SU-DHL-6 (cell line): ENCODE measurements around the gene ANK3.

ENCODE experiments used
- CTCF ChIP-seq: fragments of 200-600 bp; sonication (generic); IDR thresholded peaks from one replicate; pipeline ENCODE4 v1.5.1; 2017; ENCODE audit warnings: antibody characterized with exemption, mild to moderate bottlenecking, low read length, moderate library complexity; ENCODE audit not compliant: insufficient read depth, poor library complexity, severe bottlenecking
- EZH2phosphoT487 ChIP-seq: fragments of 200-600 bp; sonication (generic), shearing (Covaris generic); conservative IDR thresholded peaks from 2 replicates; pipeline ENCODE4 v1.6.1; 2018; ENCODE audit warnings: mild to moderate bottlenecking, antibody characterized with exemption, low read length, moderate library complexity, mixed read lengths

- TF ChIP-seq CTCF (no peak), EZH2phosphoT487 (no peak)
Observed at GRCh38 chr10:60346661-60347060, 43.0 kb downstream of the ANK3 start.
